ENCODE measurements around the gene COTL1. TPM values are rescaled to one million over a fixed set of nuclear protein-coding genes. Genes with fewer than 3 reads are reported as not detected.

Gene COTL1
- total and polyA plus RNA-seq, 9 of the 15 experiments (the other 6 are each of a cell fraction or from before 2014, with no cell fraction given): 27.7 to 185 (median 72.5) TPM

DNA sequence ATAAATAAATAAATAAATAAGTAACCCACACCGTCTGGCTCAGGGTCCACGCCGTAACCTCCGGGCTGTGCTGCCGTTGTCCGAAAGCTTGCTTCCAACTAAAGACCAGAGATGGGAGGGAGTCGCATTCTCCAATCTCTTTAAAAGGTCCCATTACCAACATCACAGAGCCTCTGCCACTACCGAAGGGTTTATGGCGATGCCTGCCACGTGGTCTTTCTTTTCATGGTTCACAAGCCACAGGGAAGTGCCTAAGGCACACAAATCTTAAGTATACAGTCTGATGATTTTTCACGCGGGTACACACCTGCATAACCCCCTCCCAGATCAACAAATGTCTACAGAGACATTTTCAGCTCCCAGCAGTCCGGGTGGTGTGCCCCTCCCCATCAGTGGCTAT, 1.4 kb downstream of the COTL1 start (continued):
- TF ChIP-seq, protein P1, sequence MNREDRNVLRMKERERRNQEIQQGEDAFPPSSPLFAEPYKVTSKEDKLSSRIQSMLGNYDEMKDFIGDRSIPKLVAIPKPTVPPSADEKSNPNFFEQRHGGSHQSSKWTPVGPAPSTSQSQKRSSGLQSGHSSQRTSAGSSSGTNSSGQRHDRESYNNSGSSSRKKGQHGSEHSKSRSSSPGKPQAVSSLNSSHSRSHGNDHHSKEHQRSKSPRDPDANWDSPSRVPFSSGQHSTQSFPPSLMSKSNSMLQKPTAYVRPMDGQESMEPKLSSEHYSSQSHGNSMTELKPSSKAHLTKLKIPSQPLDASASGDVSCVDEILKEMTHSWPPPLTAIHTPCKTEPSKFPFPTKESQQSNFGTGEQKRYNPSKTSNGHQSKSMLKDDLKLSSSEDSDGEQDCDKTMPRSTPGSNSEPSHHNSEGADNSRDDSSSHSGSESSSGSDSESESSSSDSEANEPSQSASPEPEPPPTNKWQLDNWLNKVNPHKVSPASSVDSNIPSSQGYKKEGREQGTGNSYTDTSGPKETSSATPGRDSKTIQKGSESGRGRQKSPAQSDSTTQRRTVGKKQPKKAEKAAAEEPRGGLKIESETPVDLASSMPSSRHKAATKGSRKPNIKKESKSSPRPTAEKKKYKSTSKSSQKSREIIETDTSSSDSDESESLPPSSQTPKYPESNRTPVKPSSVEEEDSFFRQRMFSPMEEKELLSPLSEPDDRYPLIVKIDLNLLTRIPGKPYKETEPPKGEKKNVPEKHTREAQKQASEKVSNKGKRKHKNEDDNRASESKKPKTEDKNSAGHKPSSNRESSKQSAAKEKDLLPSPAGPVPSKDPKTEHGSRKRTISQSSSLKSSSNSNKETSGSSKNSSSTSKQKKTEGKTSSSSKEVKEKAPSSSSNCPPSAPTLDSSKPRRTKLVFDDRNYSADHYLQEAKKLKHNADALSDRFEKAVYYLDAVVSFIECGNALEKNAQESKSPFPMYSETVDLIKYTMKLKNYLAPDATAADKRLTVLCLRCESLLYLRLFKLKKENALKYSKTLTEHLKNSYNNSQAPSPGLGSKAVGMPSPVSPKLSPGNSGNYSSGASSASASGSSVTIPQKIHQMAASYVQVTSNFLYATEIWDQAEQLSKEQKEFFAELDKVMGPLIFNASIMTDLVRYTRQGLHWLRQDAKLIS (CRISPR knock-in tag; IDR thresholded peaks at IDR 0.05): no peak
- TF ChIP-seq L3MBTL2 (IDR thresholded peaks at IDR 0.05) (peak; percentile 48), COPS2 (conservative IDR thresholded peaks at IDR 0.05) (no peak), BMI1 (IDR thresholded peaks at IDR 0.05; ENCODE audit: low read length) (no peak), TRIM24 (IDR thresholded peaks at IDR 0.05) (no peak), MYC (IDR thresholded peaks at IDR 0.05; ENCODE audit: low read depth, low read length) (peak; percentile 34; the same call in 1 of the 2 replicates), MYC (CRISPR knock-in tag; IDR thresholded peaks at IDR 0.05; ENCODE audit: borderline replicate concordance, low read depth) (no peak), HNRNPK (IDR thresholded peaks at IDR 0.05; ENCODE audit: low read depth, low read length, poor library complexity, severe bottlenecking) (no peak)
- TF ChIP-seq, protein P2, sequence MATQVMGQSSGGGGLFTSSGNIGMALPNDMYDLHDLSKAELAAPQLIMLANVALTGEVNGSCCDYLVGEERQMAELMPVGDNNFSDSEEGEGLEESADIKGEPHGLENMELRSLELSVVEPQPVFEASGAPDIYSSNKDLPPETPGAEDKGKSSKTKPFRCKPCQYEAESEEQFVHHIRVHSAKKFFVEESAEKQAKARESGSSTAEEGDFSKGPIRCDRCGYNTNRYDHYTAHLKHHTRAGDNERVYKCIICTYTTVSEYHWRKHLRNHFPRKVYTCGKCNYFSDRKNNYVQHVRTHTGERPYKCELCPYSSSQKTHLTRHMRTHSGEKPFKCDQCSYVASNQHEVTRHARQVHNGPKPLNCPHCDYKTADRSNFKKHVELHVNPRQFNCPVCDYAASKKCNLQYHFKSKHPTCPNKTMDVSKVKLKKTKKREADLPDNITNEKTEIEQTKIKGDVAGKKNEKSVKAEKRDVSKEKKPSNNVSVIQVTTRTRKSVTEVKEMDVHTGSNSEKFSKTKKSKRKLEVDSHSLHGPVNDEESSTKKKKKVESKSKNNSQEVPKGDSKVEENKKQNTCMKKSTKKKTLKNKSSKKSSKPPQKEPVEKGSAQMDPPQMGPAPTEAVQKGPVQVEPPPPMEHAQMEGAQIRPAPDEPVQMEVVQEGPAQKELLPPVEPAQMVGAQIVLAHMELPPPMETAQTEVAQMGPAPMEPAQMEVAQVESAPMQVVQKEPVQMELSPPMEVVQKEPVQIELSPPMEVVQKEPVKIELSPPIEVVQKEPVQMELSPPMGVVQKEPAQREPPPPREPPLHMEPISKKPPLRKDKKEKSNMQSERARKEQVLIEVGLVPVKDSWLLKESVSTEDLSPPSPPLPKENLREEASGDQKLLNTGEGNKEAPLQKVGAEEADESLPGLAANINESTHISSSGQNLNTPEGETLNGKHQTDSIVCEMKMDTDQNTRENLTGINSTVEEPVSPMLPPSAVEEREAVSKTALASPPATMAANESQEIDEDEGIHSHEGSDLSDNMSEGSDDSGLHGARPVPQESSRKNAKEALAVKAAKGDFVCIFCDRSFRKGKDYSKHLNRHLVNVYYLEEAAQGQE (IDR thresholded peaks at IDR 0.05; ENCODE audit: borderline replicate concordance): no peak
- TF ChIP-seq, protein P2 (CRISPR knock-in tag; IDR thresholded peaks at IDR 0.05; ENCODE audit: low read depth): no peak
- TF ChIP-seq, protein P3, sequence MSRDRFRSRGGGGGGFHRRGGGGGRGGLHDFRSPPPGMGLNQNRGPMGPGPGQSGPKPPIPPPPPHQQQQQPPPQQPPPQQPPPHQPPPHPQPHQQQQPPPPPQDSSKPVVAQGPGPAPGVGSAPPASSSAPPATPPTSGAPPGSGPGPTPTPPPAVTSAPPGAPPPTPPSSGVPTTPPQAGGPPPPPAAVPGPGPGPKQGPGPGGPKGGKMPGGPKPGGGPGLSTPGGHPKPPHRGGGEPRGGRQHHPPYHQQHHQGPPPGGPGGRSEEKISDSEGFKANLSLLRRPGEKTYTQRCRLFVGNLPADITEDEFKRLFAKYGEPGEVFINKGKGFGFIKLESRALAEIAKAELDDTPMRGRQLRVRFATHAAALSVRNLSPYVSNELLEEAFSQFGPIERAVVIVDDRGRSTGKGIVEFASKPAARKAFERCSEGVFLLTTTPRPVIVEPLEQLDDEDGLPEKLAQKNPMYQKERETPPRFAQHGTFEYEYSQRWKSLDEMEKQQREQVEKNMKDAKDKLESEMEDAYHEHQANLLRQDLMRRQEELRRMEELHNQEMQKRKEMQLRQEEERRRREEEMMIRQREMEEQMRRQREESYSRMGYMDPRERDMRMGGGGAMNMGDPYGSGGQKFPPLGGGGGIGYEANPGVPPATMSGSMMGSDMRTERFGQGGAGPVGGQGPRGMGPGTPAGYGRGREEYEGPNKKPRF (IDR thresholded peaks at IDR 0.05; ENCODE audit: low read depth, low read length): no peak
- TF ChIP-seq, protein P4, sequence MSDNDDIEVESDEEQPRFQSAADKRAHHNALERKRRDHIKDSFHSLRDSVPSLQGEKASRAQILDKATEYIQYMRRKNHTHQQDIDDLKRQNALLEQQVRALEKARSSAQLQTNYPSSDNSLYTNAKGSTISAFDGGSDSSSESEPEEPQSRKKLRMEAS (CRISPR knock-in tag; IDR thresholded peaks at IDR 0.05): 0 out of 2 replicates have a peak, but pooled peaks have one; percentile 21

Data from K562 (cell line).